HG03039 (cell line): ENCODE data around the gene FRMD4B.
A peak's percentile ranks its signal among the peaks of the same experiment; 100 is the strongest.

Source experiments
- ATAC-seq: cut with Tn5 transposase; IDR thresholded peaks from one replicate; pipeline ENCODE4 v1.9.1; 2021; ENCODE audit warnings: mild to moderate bottlenecking, moderate library complexity; ENCODE audit not compliant: unreplicated experiment

Gene FRMD4B

DNA sequence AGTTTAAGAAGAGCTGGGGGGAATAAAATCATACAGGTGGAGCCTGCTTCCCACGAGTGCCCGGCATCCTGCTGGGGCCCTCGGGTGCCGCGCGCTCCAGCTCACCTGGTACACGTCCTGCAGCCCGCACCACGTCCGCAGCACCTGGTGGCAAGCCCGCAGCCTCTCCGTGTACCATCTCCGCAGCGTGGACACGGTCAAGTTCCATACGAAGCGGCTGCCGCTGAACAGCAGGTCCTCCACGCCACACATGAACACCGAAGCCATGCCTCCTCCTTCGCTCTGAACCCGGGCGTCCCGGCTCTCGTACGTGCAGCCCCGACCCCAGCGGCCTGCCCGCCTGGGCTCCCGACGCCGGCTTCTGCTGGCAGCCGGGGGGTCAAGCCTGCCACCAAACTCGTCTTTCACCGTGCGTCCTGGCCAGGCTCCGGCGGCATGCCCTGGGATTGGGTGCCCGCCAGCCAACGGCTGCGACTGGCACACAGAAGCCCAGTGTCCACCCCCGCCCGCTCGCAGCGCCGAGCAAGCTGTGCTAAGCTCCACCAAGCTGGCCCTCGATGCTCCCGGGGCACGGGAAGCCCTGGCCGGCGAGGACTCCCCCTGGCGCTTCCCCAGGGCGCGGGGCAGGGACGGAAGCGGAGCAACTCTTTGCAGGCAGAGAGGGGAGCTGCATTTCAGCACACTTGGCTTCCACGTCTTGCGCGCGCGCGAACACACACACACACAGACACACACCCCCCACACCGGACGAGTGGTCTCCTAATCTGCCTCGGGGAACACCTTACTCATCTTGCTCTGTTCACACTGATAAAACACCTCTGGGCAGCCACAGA lies at the start of gene FRMD4B:
TSS of gene FRMD4B (minus strand) at position 366 of the 833 bp plus-strand sequence. CDS start at position 267, 99 bp downstream.
- ATAC-seq = no peak

- ATAC-seq = no peak
These were observed 48.1 kb upstream of the FRMD4B start for GRCh38 chr3:69433969-69434325.

DNA sequence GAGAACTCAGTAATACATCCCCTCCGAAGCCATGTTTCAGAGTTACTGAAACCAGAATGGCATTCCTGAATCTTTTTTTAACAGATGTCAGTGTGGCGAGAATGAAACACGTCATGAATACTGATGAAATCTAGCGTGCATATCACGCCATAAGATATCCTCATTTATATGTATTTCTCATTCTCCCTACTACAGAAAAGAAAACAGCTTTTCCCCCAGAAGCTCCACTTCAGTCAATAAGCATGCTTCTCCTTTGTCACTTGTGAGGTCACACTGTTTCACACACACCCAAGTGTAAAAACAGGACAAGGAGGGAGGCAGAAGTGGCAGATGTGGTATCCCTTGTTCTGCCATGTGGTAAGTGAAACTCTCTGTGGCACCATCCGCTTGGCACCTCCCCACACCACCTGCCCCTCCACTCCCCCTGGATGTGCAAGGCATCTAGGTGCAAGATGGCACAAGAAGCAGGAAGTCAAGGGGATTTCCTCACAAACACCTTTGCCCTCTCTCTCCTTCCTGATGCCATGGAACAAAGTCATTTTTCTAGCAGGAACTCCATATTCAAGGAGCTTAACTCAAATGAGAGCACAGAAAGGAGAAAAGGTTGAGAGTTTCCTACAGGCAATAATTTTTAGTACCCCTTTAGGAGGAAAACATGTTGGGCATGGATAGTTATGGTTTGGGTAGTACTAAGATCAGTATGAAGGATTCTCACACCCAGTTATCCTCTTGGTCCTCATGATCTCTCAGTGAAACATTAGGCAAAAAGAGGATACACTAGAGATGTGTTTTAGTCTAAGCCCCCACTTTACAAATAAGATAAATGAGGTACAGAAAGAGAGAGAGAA lies 47.5 kb upstream of the FRMD4B start:
- ATAC-seq = no peak

DNA sequence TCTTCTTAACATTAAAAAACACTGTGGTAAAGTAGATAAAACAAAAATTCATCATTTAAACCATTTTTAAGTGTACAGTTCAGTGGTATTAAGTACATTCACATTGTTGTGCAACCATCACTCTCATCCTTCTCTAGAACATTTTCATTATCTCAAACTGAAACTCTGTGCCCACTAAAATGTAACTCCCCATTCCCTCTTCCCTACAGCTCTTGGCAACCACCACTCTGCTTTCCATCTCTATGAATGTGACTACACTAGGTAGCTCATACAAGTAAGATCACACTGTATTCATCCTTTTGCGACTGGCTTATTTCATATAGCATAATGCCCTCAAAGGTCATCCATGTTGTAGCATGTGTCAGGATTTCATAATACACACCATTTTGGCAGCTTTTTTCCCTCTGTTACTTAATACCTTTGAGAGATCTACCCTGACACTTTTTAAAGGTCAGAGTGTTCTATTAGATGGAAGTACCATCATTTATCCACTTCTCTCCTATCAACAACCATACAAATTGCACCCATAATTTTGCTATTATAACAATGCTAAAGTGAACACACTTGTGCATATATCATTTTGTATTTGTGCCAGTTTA lies 42.9 kb upstream of the FRMD4B start:
- ATAC-seq = no peak

GRCh38 chr3:69426967-69427304 lies 41.0 kb upstream of the FRMD4B start:
- ATAC-seq = no peak

- ATAC-seq = no peak
These were observed 40.5 kb upstream of the FRMD4B start for GRCh38 chr3:69426291-69426966.

DNA sequence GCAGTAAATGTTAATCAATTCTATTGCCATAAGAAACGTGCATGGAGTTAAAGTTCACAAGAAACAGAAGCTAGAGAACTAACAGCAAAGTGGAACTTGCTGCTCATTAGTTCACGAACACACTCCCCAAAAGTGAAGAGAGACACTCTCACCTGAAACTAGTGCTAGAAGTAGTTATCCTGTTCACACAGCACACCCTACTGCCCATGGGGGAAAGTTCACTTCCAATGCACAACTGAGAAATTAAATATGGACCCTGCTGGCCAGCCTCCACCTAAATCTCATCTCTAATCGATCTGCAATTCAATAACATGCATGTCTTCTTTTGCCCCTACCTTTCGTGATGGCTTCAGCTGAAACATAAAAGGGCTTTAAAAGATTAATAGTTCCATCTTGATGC lies 39.4 kb upstream of the FRMD4B start:
- no peak for ATAC-seq

GRCh38 chr3:69423463-69424155 lies 37.7 kb upstream of the FRMD4B start:
- no peak for ATAC-seq

DNA sequence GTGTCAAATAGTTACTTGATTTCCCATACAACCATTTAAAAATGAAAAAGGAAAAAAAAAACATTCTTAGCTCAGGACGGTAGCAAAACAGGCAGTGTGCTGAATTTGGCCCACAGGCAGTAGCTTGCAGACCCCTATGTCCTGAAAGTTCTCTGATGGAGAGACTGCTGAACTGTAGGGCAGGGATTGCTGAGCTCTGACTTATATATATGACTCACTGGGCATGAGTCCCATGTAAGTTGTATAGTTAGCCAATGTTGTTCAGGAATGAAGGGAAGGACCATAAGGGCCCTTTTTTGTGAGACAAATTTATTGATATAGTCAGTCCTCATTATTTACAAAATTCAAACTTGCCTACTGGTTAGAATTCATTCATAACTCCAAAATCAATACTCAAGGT lies 36.9 kb upstream of the FRMD4B start:
- ATAC-seq = no peak

DNA sequence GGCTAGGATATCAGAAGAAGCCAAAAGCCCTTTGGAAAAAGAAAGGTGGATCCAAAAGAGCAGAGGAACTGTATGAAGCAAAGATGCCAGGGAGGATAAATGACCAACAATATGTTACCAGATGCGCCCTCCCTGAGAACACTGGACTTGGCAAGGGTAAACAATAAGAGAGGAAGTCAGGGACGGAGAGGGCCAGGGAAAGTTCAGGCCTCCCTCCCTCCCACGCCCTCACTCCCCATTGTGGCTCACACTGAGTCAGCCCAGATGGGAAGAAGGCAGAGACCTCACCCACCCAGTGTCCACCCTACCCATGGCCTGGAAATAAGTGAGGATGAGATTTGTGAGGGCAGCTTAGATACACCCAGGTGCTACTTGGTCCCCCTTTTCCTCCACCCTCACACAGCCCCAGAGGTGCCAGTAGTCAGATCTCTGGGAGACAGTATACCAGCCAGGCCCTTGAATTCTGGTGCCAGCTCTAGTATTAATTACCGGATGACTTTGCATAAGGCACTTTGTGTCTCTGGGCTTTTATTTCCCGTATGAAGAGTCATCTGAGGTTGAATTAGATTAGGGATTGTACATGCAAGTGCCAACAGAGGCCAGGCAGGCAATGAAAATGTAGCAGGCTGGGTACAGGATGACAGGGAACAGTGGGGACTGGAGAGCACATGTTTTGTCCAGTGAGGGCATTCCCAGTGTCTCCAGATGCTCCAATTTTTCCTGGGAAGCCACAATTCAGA lies 35.1 kb upstream of the FRMD4B start:
- ATAC-seq = no peak

GRCh38 chr3:69419276-69419675 lies 33.4 kb upstream of the FRMD4B start:
- no peak for ATAC-seq

DNA sequence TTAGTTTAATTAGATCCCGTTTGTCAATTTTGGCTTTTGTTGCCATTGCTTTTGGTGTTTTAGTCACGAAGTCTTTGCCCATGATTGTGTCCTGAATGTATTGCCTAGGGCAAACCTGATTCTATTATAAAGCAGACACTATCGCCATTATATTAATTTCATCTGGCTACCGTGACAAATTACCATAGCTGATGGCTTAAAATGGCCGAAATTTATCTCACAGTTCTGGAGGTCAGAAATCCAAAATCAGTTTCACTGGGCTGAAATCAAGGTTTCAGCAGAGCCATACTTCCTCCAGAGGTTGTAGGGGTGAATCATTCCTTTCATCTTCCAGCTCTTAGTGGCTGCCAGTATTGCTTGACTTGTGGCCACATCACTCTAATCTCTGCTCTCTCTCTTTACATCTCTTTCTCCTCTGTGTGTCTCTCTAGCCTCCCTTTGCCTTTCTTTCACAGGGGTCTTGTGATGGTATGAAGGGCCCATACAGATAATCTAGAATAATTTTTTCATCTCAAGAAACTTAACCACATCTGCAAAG lies 31.7 kb upstream of the FRMD4B start:
- ATAC-seq = no peak

DNA sequence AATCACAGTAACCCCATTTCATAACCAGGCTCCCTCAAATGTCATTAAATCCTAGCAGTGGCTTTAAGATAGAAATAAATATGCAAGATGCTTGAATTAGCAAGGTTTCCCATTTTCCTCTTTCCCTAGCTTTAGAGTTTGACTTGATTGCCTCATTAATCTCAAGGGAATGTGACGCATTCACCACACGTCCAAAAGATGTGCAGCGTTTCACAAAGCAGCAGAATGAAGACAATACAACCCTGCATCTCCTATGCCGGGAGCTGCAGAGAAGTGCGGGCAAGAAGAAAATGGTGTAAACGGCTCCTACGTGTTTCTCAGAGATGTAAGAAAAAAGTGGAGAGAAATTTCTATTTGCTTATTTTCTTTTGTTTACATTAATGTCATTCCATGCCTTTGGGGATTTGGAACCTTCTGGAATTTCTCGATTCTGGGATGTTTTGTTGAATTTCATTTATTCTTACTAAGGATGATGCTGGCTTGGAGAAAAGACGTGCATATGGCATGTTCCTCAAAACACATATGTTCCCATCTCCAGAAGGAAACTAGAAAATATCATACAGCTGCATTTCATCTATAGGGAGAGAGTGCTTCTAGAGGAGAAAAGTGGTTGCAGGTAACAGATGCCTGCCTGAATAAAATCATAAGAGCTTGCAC lies 27.8 kb upstream of the FRMD4B start:
- ATAC-seq = no peak

GRCh38 chr3:69411346-69411745 lies 25.5 kb upstream of the FRMD4B start:
- no peak for ATAC-seq

GRCh38 chr3:69410301-69410700 lies 24.4 kb upstream of the FRMD4B start:
- ATAC-seq = peak; percentile 93

GRCh38 chr3:69409831-69410230 lies 23.9 kb upstream of the FRMD4B start:
- ATAC-seq = no peak

DNA sequence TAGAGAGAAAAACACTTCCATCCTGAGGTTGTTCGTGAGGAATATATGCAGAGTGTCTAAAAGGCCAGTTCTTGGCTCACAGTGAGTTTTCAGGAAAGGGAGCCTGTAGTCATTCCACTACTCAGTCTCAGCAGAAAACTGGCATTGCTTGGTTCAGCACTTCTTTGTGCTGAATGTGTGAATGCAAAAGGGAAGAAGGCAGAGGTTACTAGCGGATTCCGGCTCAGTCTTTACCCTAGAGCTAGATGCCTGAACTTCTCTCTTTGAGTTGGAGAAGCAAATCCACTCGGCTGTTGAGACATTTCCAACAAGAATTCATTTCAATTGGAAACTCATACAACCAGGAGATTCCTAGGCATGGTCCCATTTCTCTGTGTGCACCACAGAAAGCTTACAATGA lies 23.1 kb upstream of the FRMD4B start:
- ATAC-seq = no peak

- no peak for ATAC-seq
These were observed 22.7 kb upstream of the FRMD4B start for GRCh38 chr3:69408542-69408941.

DNA sequence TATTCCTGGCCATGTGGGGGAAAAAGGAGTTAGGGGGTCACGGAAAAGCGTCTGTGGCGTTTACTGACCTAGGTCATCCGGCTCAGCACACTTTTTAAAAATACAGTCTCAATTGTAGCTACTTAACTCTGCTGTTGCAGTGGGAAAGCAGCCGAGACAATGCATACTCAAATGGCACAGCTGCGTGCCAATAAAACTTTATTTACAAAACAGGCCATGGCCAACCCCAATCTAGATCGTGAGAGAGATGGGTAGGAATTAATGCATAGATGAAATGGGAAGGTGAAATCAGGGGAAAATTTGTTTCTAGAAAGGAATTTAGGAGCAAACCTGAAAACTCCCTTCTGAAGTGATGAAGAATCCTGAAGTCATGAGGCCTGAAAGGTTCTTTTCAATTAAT lies 22.0 kb upstream of the FRMD4B start:
- no peak for ATAC-seq
